DOHH2 (cell line): ENCODE measurements around the gene ESCO1.

Experiments
- EZH2phosphoT487 ChIP-seq: fragments of 200-600 bp; sonication (generic); IDR thresholded peaks from 2 replicates; pipeline ENCODE4 v1.6.1; 2017; ENCODE audit warnings: borderline replicate concordance, mild to moderate bottlenecking, antibody characterized with exemption, low read length, moderate library complexity, mixed read lengths
- TF ChIP-seq, protein P1 (sequence below): fragments of 200-600 bp; sonication (generic); IDR thresholded peaks from one replicate; pipeline ENCODE4 v1.5.1; 2014; ENCODE audit warnings: antibody characterized with exemption, mild to moderate bottlenecking, low read depth, low read length; ENCODE audit not compliant: poor library complexity, severe bottlenecking

DNA sequence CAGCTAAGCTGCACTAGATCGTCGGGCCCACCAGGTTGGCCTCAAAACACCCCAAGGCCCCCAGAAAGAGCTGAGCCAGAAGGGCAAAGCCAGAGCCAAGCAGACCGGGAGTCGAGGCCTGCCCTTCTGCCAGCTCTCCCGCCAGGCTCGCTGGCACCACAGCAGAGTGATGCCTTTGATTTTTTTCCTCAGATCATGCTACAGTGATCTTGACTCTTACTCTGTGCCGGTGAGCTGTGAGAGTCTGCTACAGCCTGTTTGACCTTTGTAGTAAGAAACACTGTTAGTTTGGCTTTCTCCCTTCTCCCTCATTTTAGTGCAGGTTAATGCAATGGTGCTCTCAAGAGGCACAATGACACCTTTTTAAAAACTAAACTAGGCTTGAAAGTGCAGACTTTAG, 97.8 kb downstream of the ESCO1 start:
- TF ChIP-seq, protein P1, sequence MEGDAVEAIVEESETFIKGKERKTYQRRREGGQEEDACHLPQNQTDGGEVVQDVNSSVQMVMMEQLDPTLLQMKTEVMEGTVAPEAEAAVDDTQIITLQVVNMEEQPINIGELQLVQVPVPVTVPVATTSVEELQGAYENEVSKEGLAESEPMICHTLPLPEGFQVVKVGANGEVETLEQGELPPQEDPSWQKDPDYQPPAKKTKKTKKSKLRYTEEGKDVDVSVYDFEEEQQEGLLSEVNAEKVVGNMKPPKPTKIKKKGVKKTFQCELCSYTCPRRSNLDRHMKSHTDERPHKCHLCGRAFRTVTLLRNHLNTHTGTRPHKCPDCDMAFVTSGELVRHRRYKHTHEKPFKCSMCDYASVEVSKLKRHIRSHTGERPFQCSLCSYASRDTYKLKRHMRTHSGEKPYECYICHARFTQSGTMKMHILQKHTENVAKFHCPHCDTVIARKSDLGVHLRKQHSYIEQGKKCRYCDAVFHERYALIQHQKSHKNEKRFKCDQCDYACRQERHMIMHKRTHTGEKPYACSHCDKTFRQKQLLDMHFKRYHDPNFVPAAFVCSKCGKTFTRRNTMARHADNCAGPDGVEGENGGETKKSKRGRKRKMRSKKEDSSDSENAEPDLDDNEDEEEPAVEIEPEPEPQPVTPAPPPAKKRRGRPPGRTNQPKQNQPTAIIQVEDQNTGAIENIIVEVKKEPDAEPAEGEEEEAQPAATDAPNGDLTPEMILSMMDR: no peak
- TF ChIP-seq EZH2phosphoT487: no peak
